Measurements from ENCODE around the gene TMEM165.
"Not testable (repeated sequence)": the region's sequence is repeated elsewhere in the genome, so short reads cannot be mapped to it uniquely, and the experiment has no call there.

Gene TMEM165, protein sequence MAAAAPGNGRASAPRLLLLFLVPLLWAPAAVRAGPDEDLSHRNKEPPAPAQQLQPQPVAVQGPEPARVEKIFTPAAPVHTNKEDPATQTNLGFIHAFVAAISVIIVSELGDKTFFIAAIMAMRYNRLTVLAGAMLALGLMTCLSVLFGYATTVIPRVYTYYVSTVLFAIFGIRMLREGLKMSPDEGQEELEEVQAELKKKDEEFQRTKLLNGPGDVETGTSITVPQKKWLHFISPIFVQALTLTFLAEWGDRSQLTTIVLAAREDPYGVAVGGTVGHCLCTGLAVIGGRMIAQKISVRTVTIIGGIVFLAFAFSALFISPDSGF

DNA sequence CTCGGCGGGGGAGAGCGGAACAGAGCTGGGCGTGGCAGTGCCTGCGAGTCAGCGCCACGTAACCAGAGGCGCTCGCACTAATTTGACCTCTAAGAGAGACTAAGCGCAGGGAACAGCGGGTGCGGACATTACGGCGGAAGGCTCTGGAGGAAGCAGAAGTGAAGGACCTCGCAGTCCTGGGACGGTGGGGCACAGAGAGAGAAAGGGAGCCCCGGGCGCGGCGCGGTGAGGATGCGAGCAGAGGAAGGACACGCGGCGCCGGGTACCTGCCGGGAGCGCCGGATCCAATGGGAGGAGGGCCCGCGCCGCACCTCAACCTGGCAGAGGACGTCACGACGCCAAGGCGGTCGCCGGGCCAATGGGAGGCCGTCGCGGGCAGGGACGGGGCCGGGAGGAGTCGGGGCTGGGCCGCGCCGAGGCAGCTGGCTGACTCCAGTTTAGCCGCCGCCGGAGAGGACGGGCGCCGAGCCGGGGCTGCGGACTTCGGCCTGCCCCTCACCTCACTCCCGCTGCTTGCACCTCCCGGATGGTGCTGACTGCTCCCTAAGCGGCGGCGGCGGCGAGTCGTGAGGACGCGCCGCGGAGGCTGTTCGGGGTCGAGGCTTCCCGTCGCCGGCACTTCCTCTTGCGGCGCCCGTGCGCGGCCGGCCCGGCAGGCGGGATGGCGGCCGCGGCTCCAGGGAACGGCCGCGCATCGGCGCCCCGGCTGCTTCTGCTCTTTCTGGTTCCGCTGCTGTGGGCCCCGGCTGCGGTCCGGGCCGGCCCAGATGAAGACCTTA lies at the start of gene TMEM165:
Gene TMEM165, plus strand, starts transcription at position 429 of the 779 bp plus-strand sequence. Its CDS starts 233 bp downstream, at position 662.
- ATAC-seq: peak; percentile 97
- no peaks in the 10 kb centered on the region for H3K9me3 Mint-ChIP-seq
- peak within 1 kb of the TSS; percentile 95 to 97 for H3K27ac Mint-ChIP-seq
- peak within 1 kb of the TSS; percentile 98 to 99 for H3K4me3 Mint-ChIP-seq
- no peaks in the 10 kb centered on the region for H3K27me3 Mint-ChIP-seq
- peaks cover 46% of the 10 kb centered on the region for H3K4me1 Mint-ChIP-seq
- peak; percentile 90 to 91 for DNase-seq

DNA sequence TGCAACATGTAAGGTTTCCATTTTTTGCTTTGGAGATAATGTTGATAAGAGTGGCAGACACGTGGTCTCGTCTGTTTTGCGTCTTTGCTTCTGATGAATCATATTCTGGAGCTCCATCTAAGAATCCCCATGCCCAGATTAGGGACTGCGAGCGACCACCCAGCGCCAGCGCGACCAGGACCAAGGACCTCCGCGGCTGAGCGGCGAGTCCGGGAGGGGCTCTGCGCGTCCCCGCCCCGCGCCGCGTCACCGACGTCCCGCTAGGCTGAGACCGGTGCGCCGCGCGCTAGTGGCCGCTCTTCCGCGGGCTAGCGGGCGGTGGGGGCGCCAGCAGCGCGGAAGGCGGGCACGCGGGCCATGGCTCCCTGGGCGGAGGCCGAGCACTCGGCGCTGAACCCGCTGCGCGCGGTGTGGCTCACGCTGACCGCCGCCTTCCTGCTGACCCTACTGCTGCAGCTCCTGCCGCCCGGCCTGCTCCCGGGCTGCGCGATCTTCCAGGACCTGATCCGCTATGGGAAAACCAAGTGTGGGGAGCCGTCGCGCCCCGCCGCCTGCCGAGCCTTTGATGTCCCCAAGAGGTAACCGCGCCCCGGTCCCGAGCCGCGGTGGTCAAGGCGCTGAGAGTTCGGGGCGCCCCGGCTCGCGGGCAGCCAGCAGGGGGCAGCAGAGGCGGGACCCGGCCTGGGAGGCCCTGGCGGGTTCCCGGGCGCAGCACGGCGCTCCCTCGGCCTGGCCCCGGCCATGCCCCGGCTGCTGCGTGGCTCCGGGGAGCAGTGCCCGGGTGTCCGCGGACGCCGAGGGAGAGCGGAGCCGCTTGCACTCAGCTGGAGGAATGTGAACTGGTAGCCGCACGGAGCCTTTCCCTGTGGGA lies 49.5 kb upstream of the TMEM165 start, which contains the start of gene SRD5A3:
Gene SRD5A3, plus strand, starts transcription at position 263 of the 871 bp plus-strand sequence. Its CDS starts 95 bp downstream, at position 358.
- DNase-seq (peak; percentile 88 to 90), ATAC-seq (peak; percentile 95)
- H3K27ac Mint-ChIP-seq: peak within 1 kb of the TSS; percentile 92 to 93
- H3K4me1 Mint-ChIP-seq: peaks cover 35% of the 10 kb centered on the region
- peak within 1 kb of the TSS; percentile 92 to 94 for H3K4me3 Mint-ChIP-seq
- no peaks in the 10 kb centered on the region for H3K27me3 Mint-ChIP-seq
- no peaks in the 10 kb centered on the region for H3K9me3 Mint-ChIP-seq

DNA sequence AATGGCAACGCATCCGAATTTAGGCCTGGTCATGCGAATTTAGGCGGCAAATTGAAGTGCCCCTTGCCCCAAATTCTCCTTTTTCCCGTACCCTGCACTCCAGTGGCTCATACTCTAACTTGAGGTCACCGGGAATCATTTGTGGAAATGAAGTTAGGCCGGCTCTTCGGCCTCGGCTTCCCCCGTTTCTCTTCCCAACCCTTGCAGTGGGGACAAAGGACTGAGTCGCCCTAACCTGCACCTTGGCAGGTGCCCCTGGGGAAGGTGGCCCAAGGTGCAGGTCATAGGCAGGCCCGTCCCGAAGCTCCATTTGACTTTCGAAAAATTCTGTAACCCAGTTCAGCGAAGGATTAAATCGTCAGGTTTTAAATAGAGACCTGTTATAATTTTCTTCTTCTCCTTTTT lies 48.9 kb upstream of the TMEM165 start:
- no peak for ATAC-seq
- H3K9me3 Mint-ChIP-seq: no peaks in the 10 kb centered on the region
- H3K27me3 Mint-ChIP-seq: no peaks in the 10 kb centered on the region
- DNase-seq: no peak
- peak overlapping the region; percentile 92 to 93 for H3K27ac Mint-ChIP-seq
- peaks cover 35% of the 10 kb centered on the region for H3K4me1 Mint-ChIP-seq
- H3K4me3 Mint-ChIP-seq: peak overlapping the region; percentile 92 to 94

DNA sequence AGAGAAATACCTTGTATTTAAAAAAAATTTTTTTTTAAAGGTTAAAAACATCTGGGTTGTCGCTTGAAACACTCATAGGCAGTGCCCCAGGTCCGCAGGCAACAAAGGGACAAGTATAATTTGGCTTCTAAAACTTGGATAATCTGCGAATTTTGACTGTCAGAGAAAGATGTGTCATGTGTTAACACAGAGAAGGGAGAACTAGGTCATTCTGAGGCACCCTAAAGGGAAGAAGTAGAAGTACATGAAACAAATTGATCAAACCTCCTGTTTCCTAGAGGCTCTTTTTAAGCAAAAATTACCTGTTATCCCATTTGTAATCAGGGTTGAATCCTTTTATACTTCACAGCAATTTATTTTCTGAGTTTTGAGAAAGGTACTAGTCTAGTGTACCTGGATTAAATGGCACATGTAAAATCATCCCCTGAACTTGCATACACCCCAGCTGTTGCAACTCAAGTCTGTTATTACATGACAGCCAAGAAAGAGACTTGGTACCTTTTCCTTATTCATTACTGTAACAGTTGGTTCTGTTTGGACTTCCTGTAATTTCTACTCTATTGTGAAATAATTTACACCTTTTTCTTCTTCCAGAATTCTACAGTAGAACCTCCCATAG lies 48.0 kb upstream of the TMEM165 start:
- DNase-seq: no peak
- Mint-ChIP-seq H3K27me3 (no peaks in the 10 kb centered on the region), H3K27ac (peak overlapping the region; percentile 36 to 83), H3K4me1 (peaks cover 35% of the 10 kb centered on the region), H3K9me3 (no peaks in the 10 kb centered on the region), H3K4me3 (peak overlapping the region; percentile 92 to 94)
- no peak for ATAC-seq

DNA sequence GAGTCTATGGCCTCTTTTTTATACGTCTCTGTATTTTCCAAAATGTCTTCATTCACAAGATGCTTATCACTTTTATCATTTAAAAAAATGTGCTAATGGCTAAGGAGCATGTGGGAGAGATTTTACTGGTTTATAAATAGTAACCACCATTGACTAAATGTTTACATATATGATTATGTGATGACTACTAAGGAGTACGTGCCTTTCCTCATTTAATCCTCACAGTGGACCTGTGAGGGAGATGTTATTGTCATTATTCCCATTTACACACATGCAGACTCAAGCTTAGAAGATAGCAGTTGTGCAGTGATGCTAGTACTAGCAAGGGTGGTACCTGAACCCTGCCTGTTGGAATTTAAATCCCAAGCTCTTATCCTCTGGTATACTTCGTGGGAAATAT lies 47.3 kb upstream of the TMEM165 start:
- H3K4me3 Mint-ChIP-seq: peak overlapping the region; percentile 18 to 92

DNA sequence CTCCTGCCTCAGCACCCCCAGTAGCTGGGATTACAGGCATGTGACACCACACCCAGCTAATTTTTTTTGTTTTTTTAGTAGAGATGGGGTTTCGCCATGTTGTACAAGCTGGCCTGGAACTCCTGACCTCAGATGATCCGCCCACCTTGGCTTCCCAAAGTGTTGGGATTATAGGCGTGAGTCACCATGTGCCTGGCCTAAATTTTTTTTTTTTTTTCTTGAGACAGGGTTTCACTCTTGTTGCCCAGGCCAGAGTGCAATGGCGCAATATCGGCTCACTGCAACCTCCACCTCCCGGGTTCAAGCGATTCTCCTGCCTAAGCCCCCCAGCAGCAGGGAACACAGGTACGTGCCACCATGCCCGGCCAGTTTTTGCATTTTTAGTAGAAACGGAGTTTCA lies 44.9 kb upstream of the TMEM165 start:
- not testable (repeated sequence) for DNase-seq, H3K4me3 Mint-ChIP-seq, H3K9me3 Mint-ChIP-seq, ATAC-seq, H3K27ac Mint-ChIP-seq, H3K27me3 Mint-ChIP-seq
- H3K4me1 Mint-ChIP-seq: peaks cover 21% of the 10 kb centered on the region

More for the DNA sequence above, 47.3 kb upstream of the TMEM165 start:
- DNase-seq (no peak), ATAC-seq (no peak)
- Mint-ChIP-seq H3K9me3 (no peaks in the 10 kb centered on the region), H3K27ac (no peak overlapping the region), H3K27me3 (no peaks in the 10 kb centered on the region), H3K4me1 (peaks cover 35% of the 10 kb centered on the region)

DNA sequence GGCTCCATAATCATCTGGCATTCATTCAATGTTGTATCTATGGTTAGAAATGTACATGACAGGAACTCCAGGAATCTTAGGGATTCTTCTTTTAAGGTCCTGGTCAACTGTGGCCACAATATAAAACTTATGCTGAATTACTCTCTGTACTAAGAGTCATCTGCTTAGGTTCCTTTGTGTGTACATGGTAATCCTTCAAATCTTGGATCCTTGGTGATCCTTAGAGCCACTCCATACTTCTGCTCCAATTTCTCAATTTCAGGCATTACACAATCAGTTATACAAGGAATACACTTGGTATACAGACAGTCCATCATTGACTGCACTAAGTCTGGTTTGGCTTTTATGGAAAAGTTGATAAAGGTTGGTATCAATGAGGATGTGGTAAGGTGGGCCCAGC lies 43.9 kb upstream of the TMEM165 start:
- no peaks in the 10 kb centered on the region for H3K27me3 Mint-ChIP-seq
- H3K9me3 Mint-ChIP-seq: no peaks in the 10 kb centered on the region
- no peak overlapping the region for H3K4me3 Mint-ChIP-seq
- H3K4me1 Mint-ChIP-seq: peaks cover 18% of the 10 kb centered on the region
- no peak overlapping the region for H3K27ac Mint-ChIP-seq
- no peak for ATAC-seq
- no peak for DNase-seq

DNA sequence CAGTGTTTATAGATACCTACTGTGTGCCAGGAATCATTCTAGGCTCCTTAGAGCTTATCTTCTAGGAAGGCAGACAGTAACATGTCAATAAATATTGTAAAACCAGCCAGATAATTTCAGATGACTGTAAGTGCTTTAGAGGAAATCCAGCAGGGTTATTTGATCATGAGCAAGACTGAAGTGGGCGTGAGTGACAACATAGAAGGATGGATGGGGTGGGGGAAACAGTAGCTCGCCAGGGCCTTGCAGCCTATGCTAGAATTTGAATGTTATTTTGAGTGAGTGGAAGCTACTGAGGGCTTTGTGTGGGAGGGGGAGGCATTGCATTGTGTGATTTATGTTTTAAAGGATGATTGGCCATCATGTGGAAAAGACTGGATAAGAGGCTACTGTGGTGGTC lies 43.0 kb upstream of the TMEM165 start:
- ATAC-seq (no peak), DNase-seq (no peak)
- Mint-ChIP-seq H3K27me3 (no peaks in the 10 kb centered on the region), H3K4me1 (peaks cover 10% of the 10 kb centered on the region), H3K4me3 (no peak overlapping the region), H3K9me3 (no peaks in the 10 kb centered on the region), H3K27ac (peak overlapping the region in 1 of 2 donors; percentile 4)

DNA sequence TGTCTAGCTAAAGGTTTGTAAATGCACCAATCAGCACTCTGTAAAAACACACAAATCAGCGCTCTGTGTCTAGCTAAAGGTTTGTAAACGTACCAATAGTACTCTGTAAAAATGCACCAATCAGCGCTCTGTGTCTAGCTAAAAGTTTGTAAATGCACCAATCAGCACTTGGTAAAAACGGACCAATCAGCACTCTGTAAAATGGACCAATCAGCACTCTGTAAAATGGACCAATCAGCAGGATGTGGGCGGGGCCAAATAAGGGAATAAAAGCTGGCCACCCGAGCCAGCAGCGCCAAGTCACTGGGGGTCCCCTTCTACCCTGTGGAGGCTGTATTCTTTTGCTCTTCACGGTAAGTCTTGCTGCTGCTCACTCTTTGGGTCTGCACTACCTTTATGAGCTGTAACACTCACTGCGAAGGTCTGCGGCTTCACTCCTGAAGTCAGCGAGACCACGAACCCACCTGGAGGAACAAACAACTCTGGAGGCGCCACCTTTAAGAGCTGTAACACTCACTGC lies 42.5 kb upstream of the TMEM165 start:
- not testable (repeated sequence) for H3K4me3 Mint-ChIP-seq, DNase-seq, ATAC-seq, H3K9me3 Mint-ChIP-seq, H3K27me3 Mint-ChIP-seq
- peak overlapping the region in 1 of 2 donors; percentile 34 for H3K27ac Mint-ChIP-seq
- H3K4me1 Mint-ChIP-seq: peaks cover 10% of the 10 kb centered on the region

DNA sequence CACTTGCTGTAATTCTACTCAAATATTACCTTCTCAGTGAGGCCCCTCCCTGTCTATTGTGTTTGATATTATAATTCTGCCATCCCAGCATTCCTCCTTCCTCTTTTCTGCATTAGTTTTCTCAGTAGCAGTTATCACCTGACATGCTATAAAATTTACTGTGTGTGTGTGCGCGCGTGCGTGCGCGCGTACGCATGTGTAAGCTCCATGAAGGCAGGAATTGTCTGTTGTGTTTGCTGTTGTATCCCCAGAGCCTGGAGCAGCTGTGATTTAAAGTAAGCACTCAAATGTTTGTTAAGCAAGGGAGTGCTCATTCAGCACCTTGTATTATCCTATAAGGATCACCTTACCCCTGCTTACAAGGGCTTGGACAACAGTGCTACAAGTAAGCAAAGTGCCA lies 41.1 kb upstream of the TMEM165 start:
- ATAC-seq: no peak
- no peaks in the 10 kb centered on the region for H3K9me3 Mint-ChIP-seq
- no peak overlapping the region for H3K4me3 Mint-ChIP-seq
- peaks cover 16% of the 10 kb centered on the region for H3K4me1 Mint-ChIP-seq
- H3K27me3 Mint-ChIP-seq: no peaks in the 10 kb centered on the region
- no peak for DNase-seq
- H3K27ac Mint-ChIP-seq: no peak overlapping the region

DNA sequence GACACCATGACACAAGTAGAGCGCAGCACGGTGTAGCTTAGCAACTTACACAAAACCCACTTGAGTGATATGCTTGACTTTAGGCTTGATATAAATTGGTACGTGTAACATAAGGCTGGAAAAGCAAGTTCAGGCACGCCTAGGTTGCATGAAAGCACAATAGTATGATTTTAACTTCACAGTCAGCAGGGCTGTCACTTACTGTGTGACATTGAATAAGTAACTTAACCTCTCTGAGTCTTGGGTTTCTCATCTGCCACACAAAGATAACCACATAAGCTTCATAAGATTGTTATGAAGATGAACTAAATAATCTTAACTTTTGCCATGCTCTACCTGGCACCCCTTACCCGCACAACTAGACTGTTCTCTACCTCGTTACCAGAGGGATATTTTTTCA lies 40.2 kb upstream of the TMEM165 start:
- Mint-ChIP-seq H3K4me1 (peaks cover 16% of the 10 kb centered on the region), H3K27me3 (no peaks in the 10 kb centered on the region), H3K27ac (peak overlapping the region in 1 of 2 donors; percentile 71), H3K9me3 (no peaks in the 10 kb centered on the region), H3K4me3 (no peak overlapping the region)
- DNase-seq: no peak
- no peak for ATAC-seq

DNA sequence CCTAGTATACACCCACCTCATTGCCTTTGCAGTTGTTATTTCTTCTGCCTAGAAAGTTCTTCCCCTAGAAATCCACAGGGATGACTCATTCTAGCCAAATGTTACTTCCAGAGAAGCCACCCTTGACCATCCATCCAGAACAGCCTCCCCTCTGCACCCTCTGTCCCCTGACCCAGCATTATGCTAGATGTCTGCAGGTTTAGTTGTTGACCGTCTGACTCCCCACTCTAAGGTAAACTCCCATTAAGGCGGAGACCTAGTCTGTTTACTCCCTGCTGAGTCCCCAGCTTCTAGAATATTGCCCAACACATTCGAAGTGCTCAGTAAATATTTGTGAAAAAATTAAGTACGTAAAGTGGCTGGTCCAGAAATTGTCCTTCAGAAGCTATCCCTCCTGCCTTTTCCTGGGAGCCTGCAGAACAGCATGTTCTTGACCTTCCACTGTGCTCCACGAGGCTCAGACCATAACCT lies 38.7 kb upstream of the TMEM165 start:
- Mint-ChIP-seq H3K4me3 (no peak overlapping the region), H3K4me1 (peaks cover 16% of the 10 kb centered on the region), H3K9me3 (no peaks in the 10 kb centered on the region), H3K27me3 (no peaks in the 10 kb centered on the region), H3K27ac (no peak overlapping the region)
- ATAC-seq (no peak), DNase-seq (no peak)

DNA sequence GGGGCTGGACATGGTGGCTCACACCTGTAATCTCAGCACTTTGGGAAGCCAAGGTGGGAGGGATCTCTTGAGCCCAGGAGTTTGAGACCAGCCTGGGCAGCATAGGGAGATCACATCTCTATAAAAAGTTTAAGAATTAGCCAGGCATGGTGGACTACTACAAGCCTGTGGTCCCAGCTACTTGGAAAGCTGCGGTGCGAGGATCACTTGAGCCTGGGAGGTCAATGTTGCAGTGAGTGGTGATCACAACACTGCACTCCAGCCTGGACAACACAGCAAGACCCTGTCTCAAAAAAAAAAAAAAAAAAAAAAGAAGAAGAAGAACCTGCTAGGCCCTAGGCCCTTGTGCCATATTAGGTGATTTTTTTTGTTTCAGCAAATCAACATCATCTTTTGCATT lies 37.5 kb upstream of the TMEM165 start:
- peaks cover 16% of the 10 kb centered on the region for H3K4me1 Mint-ChIP-seq
- peak overlapping the region in 1 of 2 donors; percentile 46 for H3K27ac Mint-ChIP-seq
- H3K9me3 Mint-ChIP-seq: no peaks in the 10 kb centered on the region
- H3K27me3 Mint-ChIP-seq: no peaks in the 10 kb centered on the region
- DNase-seq (no peak), ATAC-seq (no peak)
- H3K4me3 Mint-ChIP-seq: no peak overlapping the region

DNA sequence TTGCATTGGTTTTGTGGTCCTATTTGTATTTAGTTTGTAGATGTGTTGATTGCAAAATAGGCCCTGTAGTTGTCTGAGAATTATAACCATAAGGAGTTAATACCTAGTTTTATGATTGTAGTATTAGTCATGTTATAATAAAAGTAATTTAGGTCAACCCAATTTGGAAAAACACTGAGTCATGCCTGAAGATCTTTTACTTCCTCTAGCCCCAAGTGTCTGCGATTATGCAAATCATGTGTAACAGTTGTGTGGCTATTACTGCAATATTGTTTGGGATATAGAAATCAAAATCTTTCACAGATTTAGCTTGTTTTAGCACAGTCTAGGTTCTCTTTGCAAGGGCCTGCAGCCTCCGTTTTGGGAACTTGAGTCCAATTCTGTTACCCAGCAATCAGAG lies 37.1 kb upstream of the TMEM165 start:
- H3K4me1 Mint-ChIP-seq: peaks cover 16% of the 10 kb centered on the region
- no peaks in the 10 kb centered on the region for H3K27me3 Mint-ChIP-seq
- DNase-seq (no peak), ATAC-seq (peak; percentile 59)
- no peaks in the 10 kb centered on the region for H3K9me3 Mint-ChIP-seq
- no peak overlapping the region for H3K27ac Mint-ChIP-seq
- no peak overlapping the region for H3K4me3 Mint-ChIP-seq

All from stimulated activated naive CD8-positive, alpha-beta T cell treated with anti-CD3 and anti-CD28 coated beads, Interleukin-15, amount 100 ng/mL, for 72 hours (primary cell).